HCT116 (cell line): Measurements from ENCODE around the gene USH1C. TPM values are rescaled to one million over a fixed set of nuclear protein-coding genes. Genes with fewer than 3 reads are reported as not detected.

Source experiments
- ATAC-seq: fragments of 200-7000 bp; cut with Tn5 transposase; 2 replicates; pipeline ENCODE4 v1.9.1; 2020; ENCODE audit warnings: mild to moderate bottlenecking, moderate library complexity
- BruUV-seq: library from RNA; stranded (reverse); fragments of 400-500 nt; replicated peaks from 2 replicates; lab custom pipeline; 2021; lab: Mats Ljungman, UMichigan
- CTCF ChIA-PET: fragments of 300-600 bp; sonication (Branson Sonifier 250); formaldehyde crosslinking; loops from one replicate; lab custom pipeline; 2021; ENCODE audit warnings: antibody characterized with exemption; lab: Charles Lee
- POLR2A ChIA-PET: fragments of 300-600, 350-600 bp; sonication (Branson Sonifier 250); formaldehyde crosslinking; loops from one replicate; lab custom pipeline; 2021; ENCODE audit warnings: antibody characterized with exemption; lab: Charles Lee
- RAD21 ChIA-PET, 2 experiments: fragments of 300-600 bp; sonication (Branson Sonifier 250); formaldehyde crosslinking; loops; one replicate each; lab custom pipeline; 2023; ENCODE audit warnings: low total read pairs in 2 of 2; ENCODE audit not compliant: uncharacterized antibody in 2 of 2, unreplicated experiment in 2 of 2, low non-redundant PET in 1 of 2; lab: Charles Lee
- DNase-seq: peaks from one replicate; pipeline ENCODE4 v3.0.0-alpha.2; 2010; ENCODE audit warnings: low read depth, low spot score
- H2AFZ ChIP-seq: fragments of 200-600 bp; shearing (Covaris generic), sonication (generic); 2 replicates; pipeline ENCODE4 v1.6.1; 2017; ENCODE audit warnings: low read depth, mixed run types, mixed read lengths, antibody characterized with exemption, low read length; ENCODE audit not compliant: poor library complexity, severe bottlenecking
- H3K27ac ChIP-seq: 2 replicates; pipeline ENCODE4 v1.5.1; 2012; ENCODE audit warnings: low read depth, low read length
- H3K27me3 ChIP-seq: fragments of 200-600 bp; sonication (generic); 2 replicates; pipeline ENCODE4 v1.6.1; 2016; ENCODE audit warnings: mixed run types, low read length, mixed read lengths; ENCODE audit not compliant: insufficient read depth
- H3K36me3 ChIP-seq, 2 experiments: fragments of 200-500 bp in 1 of 2; fragments of 200-600 bp in 1 of 2; sonication (Bioruptor generic) in 1 of 2; sonication (generic) in 1 of 2; 2 replicates each; pipeline versions ENCODE4 v1.5.1 to v1.6.1; 2014 to 2016; ENCODE audit warnings: low read length in 2 of 2, inconsistent platforms in 1 of 2, mixed read lengths in 1 of 2, mixed run types in 1 of 2; ENCODE audit not compliant: insufficient read depth in 2 of 2, control insufficient read depth in 1 of 2
- H3K4me1 ChIP-seq, 2 experiments: fragments of 200-600 bp in 1 of 2; sonication (generic) in 1 of 2; 2 replicates each; pipeline versions ENCODE4 v1.5.1 to v1.6.1; 2012 to 2017; ENCODE audit warnings: low read length in 2 of 2, inconsistent platforms in 1 of 2, mild to moderate bottlenecking in 1 of 2, mixed read lengths in 1 of 2, mixed run types in 1 of 2, moderate library complexity in 1 of 2; ENCODE audit not compliant: insufficient read depth in 2 of 2, control insufficient read depth in 1 of 2
- H3K4me2 ChIP-seq: fragments of 200-600 bp; sonication (generic); 2 replicates; pipeline ENCODE4 v1.6.1; 2017; ENCODE audit warnings: mixed run types, low read length, mixed read lengths
- H3K4me3 ChIP-seq, 2 experiments: fragments of 200-600 bp in 1 of 2; sonication (generic) in 1 of 2; replicated peaks in 1 of 2; 2 replicates each; pipeline ENCODE4 v1.5.1; 2011 to 2016; ENCODE audit warnings: low read length in 2 of 2, control low read depth in 1 of 2, low read depth in 1 of 2, mild to moderate bottlenecking in 1 of 2, mixed read lengths in 1 of 2, mixed run types in 1 of 2
- H3K79me2 ChIP-seq: fragments of 200-600 bp; sonication (generic); 2 replicates; pipeline ENCODE4 v1.6.1; 2017; ENCODE audit warnings: mild to moderate bottlenecking, mixed run types, low read length, moderate library complexity, mixed read lengths; ENCODE audit not compliant: insufficient read depth
- H3K9ac ChIP-seq: fragments of 200-600 bp; sonication (generic); 2 replicates; pipeline ENCODE4 v1.6.1; 2016; ENCODE audit warnings: low read length, mixed read lengths
- H3K9me2 ChIP-seq: fragments of 200-600 bp; sonication (generic), shearing (Covaris generic); 2 replicates; pipeline ENCODE4 v1.6.1; 2017; ENCODE audit warnings: mixed run types, mild to moderate bottlenecking, moderate library complexity; ENCODE audit not compliant: insufficient read depth
- H3K9me3 ChIP-seq, 2 experiments: fragments of 200-500 bp in 1 of 2; fragments of 200-600 bp in 1 of 2; sonication (Bioruptor generic) in 1 of 2; sonication (generic) in 1 of 2; 2 replicates each; pipeline ENCODE4 v1.6.1; 2014 to 2017; ENCODE audit warnings: low read length in 2 of 2, mixed read lengths in 2 of 2, inconsistent platforms in 1 of 2, low read depth in 1 of 2, mild to moderate bottlenecking in 1 of 2, mixed run types in 1 of 2, moderate library complexity in 1 of 2; ENCODE audit not compliant: control insufficient read depth in 1 of 2, insufficient read depth in 1 of 2
- H4K20me1 ChIP-seq: fragments of 200-600 bp; sonication (generic), shearing (Covaris generic); 2 replicates; pipeline ENCODE4 v1.6.1; 2017; ENCODE audit warnings: mixed run types, mild to moderate bottlenecking, moderate library complexity; ENCODE audit not compliant: insufficient read depth
- CBX3 ChIP-seq: IDR thresholded peaks from 2 replicates; pipeline ENCODE4 v1.6.1; 2012; ENCODE audit warnings: low read depth
- CEBPB ChIP-seq: IDR thresholded peaks from 2 replicates; pipeline ENCODE4 v1.6.1; 2012; ENCODE audit warnings: low read depth
- CTCF ChIP-seq, 3 experiments: fragments of 200-600 bp in 1 of 3; sonication (generic) in 1 of 3; IDR thresholded peaks in 2 of 3; conservative IDR thresholded peaks in 1 of 3; 2 replicates each; pipeline ENCODE4 v1.5.1; 2012 to 2017; ENCODE audit warnings: low read depth in 2 of 3, low read length in 2 of 3, antibody characterized with exemption in 1 of 3, borderline replicate concordance in 1 of 3, control low read depth in 1 of 3, mild to moderate bottlenecking in 1 of 3, mixed read lengths in 1 of 3, mixed run types in 1 of 3, moderate library complexity in 1 of 3; ENCODE audit not compliant: insufficient read depth in 1 of 3
- EGR1 ChIP-seq: IDR thresholded peaks from 2 replicates; pipeline ENCODE4 v1.6.1; 2012; ENCODE audit warnings: low read depth
- EZH2 ChIP-seq: fragments of 200-600 bp; sonication (generic); IDR thresholded peaks from 2 replicates; pipeline ENCODE4 v1.6.1; 2017; ENCODE audit warnings: antibody characterized with exemption, mixed run types
- EZH2phosphoT487 ChIP-seq: fragments of 200-600 bp; IDR thresholded peaks from 2 replicates; pipeline ENCODE4 v1.6.1; 2018; ENCODE audit warnings: antibody characterized with exemption, borderline replicate concordance
- FOSL1 ChIP-seq: IDR thresholded peaks from 2 replicates; pipeline ENCODE4 v1.6.1; 2012; ENCODE audit warnings: low read depth
- JUND ChIP-seq: IDR thresholded peaks from 2 replicates; pipeline ENCODE4 v1.6.1; 2012
- MAX ChIP-seq: IDR thresholded peaks from 2 replicates; pipeline ENCODE4 v1.6.1; 2012
- POLR2AphosphoS5 ChIP-seq: IDR thresholded peaks from 2 replicates; pipeline ENCODE4 v1.6.1; 2011; ENCODE audit warnings: mild to moderate bottlenecking, low read depth, low read length, moderate library complexity
- RAD21 ChIP-seq: IDR thresholded peaks from 2 replicates; pipeline ENCODE4 v1.6.1; 2012; ENCODE audit warnings: low read depth, mild to moderate bottlenecking
- SIN3A ChIP-seq: IDR thresholded peaks from 2 replicates; pipeline ENCODE4 v1.6.1; 2012; ENCODE audit warnings: low read depth
- SRF ChIP-seq: IDR thresholded peaks from 2 replicates; pipeline ENCODE4 v1.6.1; 2012; ENCODE audit warnings: low read depth
- TCF7L2 ChIP-seq: IDR thresholded peaks from 2 replicates; pipeline ENCODE4 v1.7.0; 2011; ENCODE audit warnings: borderline replicate concordance, inconsistent platforms; ENCODE audit not compliant: insufficient read depth, insufficient read length; ENCODE audit errors: extremely low read depth
- YY1 ChIP-seq: IDR thresholded peaks from 2 replicates; pipeline ENCODE4 v1.6.1; 2011; ENCODE audit warnings: low read length, low read depth, moderate library complexity, mild to moderate bottlenecking; ENCODE audit not compliant: insufficient replicate concordance; ENCODE audit errors: extremely low read depth
- ZFX ChIP-seq: fragments of 450-650 bp; IDR thresholded peaks from 2 replicates; pipeline ENCODE4 v1.6.1; 2017
- intact Hi-C: fragments of 100-400 bp; cut with micrococcal nuclease; formaldehyde crosslinking; loops from 2 replicates; pipeline ENCODE4 v1.10.0; 2022
- total RNA-seq: library from RNA; stranded (reverse); gene quantifications from one replicate; pipeline ENCODE4 v1.2.1, GENCODE V29; 2021; ENCODE audit not compliant: unreplicated experiment
- TF ChIP-seq, protein P1 (sequence below): IDR thresholded peaks from 2 replicates; pipeline ENCODE4 v1.6.1; 2011; ENCODE audit warnings: mild to moderate bottlenecking, low read length, moderate library complexity; ENCODE audit not compliant: insufficient replicate concordance; ENCODE audit errors: extremely low read depth
- TF ChIP-seq, protein P2 (sequence below): IDR thresholded peaks from 2 replicates; pipeline ENCODE4 v1.6.1; 2012

Gene USH1C
- total RNA-seq, 1 experiment from 2014 or later: 13.4 TPM

GRCh38 chr11:17591293-17591692 is 47.1 kb upstream of the USH1C start:
- H3K27me3 ChIP-seq: peaks cover 18% of the 10 kb centered on the region; the same call in 1 of the 2 replicates
- H3K4me1 ChIP-seq: no peaks in the 10 kb centered on the region
- RAD21 ChIA-PET: no interaction called here
- H4K20me1 ChIP-seq: no peaks in the 10 kb centered on the region
- intact Hi-C loops: no loop called here
- H3K9me3 ChIP-seq: peaks cover 0 to 4% of the 10 kb centered on the region in 2 experiments; a peak in 1 of 4 replicates
- no peak overlapping the region for H2AFZ ChIP-seq
- no peak overlapping the region for H3K27ac ChIP-seq
- ATAC-seq: no peak
- POLR2A ChIA-PET: no interaction called here
- no TSS peak for BruUV-seq
- no peaks in the 10 kb centered on the region for H3K79me2 ChIP-seq
- TF ChIP-seq SIN3A: no peak
- TF ChIP-seq, all 23 proteins: peak for 0
- CTCF ChIA-PET: no interaction called here
- no peak for DNase-seq
- Histone ChIP-seq H3K4me2 (no peak overlapping the region), H3K36me3 (no peaks in the 10 kb centered on the region), H3K4me3 (no peak overlapping the region), H3K9me2 (no peaks in the 10 kb centered on the region), H3K9ac (no peak overlapping the region)

GRCh38 chr11:17590463-17590862 is 46.2 kb upstream of the USH1C start:
- H3K79me2 ChIP-seq: no peaks in the 10 kb centered on the region
- TF ChIP-seq EZH2 (no peak), ZFX (no peak), EZH2phosphoT487 (no peak), CEBPB (no peak), POLR2AphosphoS5 (no peak), YY1 (no peak), CTCF (IDR thresholded peaks at IDR 0.05 in 2 of 3, conservative IDR thresholded peaks at IDR 0.05 in 1 of 3; ENCODE audit: borderline replicate concordance in 1 of 3, insufficient read depth in 1 of 3, low read depth in 2 of 3, low read length in 2 of 3) (no peak), CBX3 (no peak), TCF7L2 (no peak), MAX (no peak), SRF (no peak), RAD21 (no peak), FOSL1 (no peak), EGR1 (no peak), SIN3A (no peak), JUND (no peak)
- TF ChIP-seq, protein P1, sequence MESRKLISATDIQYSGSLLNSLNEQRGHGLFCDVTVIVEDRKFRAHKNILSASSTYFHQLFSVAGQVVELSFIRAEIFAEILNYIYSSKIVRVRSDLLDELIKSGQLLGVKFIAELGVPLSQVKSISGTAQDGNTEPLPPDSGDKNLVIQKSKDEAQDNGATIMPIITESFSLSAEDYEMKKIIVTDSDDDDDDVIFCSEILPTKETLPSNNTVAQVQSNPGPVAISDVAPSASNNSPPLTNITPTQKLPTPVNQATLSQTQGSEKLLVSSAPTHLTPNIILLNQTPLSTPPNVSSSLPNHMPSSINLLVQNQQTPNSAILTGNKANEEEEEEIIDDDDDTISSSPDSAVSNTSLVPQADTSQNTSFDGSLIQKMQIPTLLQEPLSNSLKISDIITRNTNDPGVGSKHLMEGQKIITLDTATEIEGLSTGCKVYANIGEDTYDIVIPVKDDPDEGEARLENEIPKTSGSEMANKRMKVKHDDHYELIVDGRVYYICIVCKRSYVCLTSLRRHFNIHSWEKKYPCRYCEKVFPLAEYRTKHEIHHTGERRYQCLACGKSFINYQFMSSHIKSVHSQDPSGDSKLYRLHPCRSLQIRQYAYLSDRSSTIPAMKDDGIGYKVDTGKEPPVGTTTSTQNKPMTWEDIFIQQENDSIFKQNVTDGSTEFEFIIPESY: no peak
- TF ChIP-seq, protein P2, sequence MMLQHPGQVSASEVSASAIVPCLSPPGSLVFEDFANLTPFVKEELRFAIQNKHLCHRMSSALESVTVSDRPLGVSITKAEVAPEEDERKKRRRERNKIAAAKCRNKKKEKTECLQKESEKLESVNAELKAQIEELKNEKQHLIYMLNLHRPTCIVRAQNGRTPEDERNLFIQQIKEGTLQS: no peak
- H4K20me1 ChIP-seq: no peaks in the 10 kb centered on the region
- no peak overlapping the region for H3K4me3 ChIP-seq
- ChIA-PET RAD21 (no interaction called here), CTCF (no interaction called here), POLR2A (no interaction called here)
- H3K27me3 ChIP-seq: peaks cover 18% of the 10 kb centered on the region; the same call in 1 of the 2 replicates
- H3K9me2 ChIP-seq: no peaks in the 10 kb centered on the region
- H3K4me1 ChIP-seq: no peaks in the 10 kb centered on the region
- DNase-seq: no peak
- intact Hi-C loops: no loop called here
- no peak overlapping the region for H3K4me2 ChIP-seq
- BruUV-seq: no TSS peak
- H3K36me3 ChIP-seq: no peaks in the 10 kb centered on the region
- no peak overlapping the region for H3K27ac ChIP-seq
- no peak overlapping the region for H3K9ac ChIP-seq
- H2AFZ ChIP-seq: no peak overlapping the region
- H3K9me3 ChIP-seq: peaks cover 0 to 4% of the 10 kb centered on the region in 2 experiments; a peak in 1 of 4 replicates
- ATAC-seq: no peak
